ENCODE data around the gene LSM10.

LSM10 gene

DNA sequence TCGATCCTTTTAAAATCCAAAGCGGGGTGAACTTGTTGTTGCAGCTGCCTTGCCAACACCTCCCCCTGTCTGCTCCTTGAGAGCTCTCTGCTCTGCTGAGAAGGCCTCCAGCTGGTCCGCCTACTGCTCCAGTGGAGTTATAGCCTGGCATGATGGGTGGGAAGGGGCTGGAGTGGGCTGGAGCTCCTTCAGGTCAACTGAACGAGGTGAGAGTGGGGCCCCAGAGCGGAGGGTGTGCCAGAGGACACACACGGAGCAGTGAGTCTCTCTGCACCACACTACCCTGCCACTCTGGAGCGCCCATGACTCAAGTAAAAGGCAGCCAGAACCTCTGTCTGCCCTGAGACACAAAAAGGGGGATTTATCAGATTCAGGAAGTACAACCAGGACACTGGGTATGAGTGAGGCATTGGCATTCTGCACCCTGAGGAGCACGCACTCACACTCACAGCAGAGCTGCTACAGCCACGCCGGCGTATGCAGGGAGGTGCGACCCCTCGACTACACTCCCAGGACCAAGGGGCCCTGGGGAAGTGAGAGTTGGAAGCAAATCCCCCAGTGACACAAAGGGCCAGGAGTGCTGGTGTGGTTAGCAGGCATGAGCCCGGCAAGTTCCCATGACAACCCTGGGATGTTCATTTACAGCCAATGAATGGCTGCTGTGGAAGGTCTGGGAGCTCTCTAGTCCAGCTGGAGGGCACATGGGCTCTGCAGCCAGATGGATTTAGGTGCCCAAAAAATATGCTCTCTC lies 46.3 kb downstream of the LSM10 start:
- DNase-seq (ENCODE audit: low spot score) (peak; percentile 72), FAIRE-seq (peak; percentile 77)

DNA sequence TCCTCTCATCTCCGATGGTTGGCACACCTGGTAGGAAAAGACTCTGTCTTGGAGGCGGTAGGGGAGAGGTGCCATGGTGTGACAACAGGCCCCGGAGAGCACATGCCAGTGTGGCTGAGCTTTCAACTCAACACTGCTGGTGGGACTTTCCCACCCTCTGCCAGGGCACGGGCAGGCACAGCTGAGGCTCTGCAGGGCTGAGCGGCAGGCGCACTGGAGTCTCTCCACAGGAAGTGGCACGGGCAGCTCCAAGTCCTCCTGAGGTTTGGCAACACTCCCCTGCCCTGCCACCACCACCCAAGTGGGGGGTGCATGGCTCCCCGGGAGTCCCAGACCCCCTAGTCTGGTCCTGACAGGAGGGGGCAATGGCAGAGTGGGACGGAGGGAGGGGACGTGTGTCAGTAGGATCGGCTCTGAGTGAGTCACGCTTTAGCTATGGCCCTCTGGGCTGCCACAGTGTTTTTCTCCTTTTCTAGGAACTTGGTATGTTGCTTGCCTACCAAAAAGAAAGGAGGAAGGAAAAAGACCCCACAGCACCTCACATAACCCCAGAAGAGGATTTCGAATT lies 47.0 kb downstream of the LSM10 start:
- FAIRE-seq = peak; percentile 85
- peak; percentile 80 for DNase-seq (ENCODE audit: low spot score)

- DNase-seq (ENCODE audit: low spot score) = no peak
- no peak for FAIRE-seq
These were observed 47.9 kb downstream of the LSM10 start for GRCh38 chr1:36349839-36350238.

DNA sequence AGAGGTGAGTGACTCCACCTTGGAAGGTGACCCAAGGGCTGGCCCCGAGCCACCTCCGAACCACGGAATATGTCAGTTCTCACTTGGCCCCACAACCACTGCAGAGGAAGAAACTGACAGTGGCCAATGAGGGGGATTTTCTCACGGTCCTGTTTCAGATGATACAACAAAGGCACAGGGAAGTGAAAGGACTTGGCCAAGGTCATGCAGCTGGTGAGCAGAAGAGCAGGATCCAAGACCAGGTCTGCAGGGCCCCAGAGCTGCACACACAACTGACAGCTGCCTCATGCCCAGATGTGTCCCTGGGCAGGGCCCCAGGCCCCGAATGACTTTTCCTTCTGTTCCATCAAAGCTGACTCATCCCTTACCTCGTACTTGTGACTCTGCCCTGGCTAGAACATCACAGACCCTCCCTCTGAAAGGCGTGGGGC lies 48.5 kb downstream of the LSM10 start:
- FAIRE-seq = no peak
- DNase-seq (ENCODE audit: low spot score) = no peak

- no peak for DNase-seq (ENCODE audit: low spot score)
- no peak for FAIRE-seq
These were observed 50.9 kb downstream of the LSM10 start for GRCh38 chr1:36346741-36347370.

GRCh38 chr1:36345353-36345752 lies 52.4 kb downstream of the LSM10 start:
- FAIRE-seq (no peak), DNase-seq (ENCODE audit: low spot score) (no peak)

DNA sequence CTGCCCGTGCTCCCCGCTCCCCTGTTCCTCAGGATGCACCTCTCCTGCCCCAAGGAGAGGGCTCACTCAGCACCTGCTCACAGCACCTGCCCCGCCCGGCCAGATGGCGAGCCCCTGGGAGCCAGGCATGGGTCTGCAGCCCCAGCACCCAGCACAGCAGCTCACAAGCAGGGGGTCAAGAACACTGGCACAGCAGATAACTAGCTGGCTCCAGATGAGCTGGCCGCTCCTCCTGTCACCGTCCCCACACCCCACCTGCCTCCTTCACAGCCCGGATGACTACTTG lies 53.4 kb downstream of the LSM10 start:
- FAIRE-seq = no peak

GRCh38 chr1:36343651-36344394 lies 53.9 kb downstream of the LSM10 start:
- FAIRE-seq = no peak
- DNase-seq (ENCODE audit: low spot score) = no peak

More for the DNA sequence above, 53.4 kb downstream of the LSM10 start:
- DNase-seq (ENCODE audit: low spot score) = no peak

Data from urothelium cell line (cell line).